ENCODE results near the gene PRRG2. TPM values are rescaled to one million over a fixed set of nuclear protein-coding genes. Genes with fewer than 3 reads are reported as not detected.

PRRG2 gene
- total RNA-seq, 2 experiments from 2014 or later: 1.5 to 1.9 TPM

DNA sequence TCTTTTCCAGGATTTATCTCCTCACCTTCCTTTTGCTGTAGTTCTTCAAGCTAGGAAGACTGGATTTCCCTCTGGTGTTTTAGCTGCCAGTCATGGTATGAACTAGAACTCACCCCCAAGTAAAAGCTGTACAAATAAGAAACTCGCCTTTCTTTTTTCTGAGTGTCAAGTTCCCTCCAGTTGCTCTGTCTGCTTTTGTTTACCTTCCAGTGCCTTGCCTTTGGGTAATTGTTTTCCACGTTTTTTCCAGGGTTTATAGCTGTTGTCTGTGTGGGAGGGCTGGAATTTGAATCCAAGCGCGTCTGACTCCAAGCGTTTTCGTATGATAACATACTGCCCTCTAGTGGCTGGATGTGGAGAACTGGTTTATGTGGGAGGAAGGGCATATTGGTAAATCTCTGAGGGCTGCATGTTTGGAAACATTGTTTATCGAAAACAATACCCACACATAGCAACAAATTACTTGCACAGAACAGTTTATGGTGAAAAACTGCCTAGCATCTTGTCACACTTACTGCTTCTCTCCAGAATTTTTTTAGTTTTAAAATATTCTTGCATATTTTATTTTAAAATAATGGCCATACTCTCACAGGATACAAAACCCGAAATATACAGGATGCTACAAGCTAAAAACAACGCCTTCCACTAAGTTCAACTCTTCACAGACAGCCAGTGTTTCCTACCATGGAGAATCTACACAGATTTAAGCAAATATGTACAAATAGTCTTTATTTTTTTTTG lies 34.1 kb upstream of the PRRG2 start:
- H3K4me3 Mint-ChIP-seq: peak overlapping the region; percentile 28
- CTCF ChIA-PET: interaction anchor here (0.6 to 11.7 kb wide), 29 partner anchors 8 to 278 kb away, joined by 3 to 213 read pairs (median 5); partner anchors contain the start of genes ALDH16A1, FCGRT, NOSIP and PRRG2
- H3K27ac Mint-ChIP-seq: peak overlapping the region; percentile 65
- DNase-seq: peak; percentile 84
- POLR2A ChIA-PET: interaction anchor here (0.7 to 1.9 kb wide), 8 partner anchors 12 to 123 kb away, joined by 3 to 8 read pairs (median 4); no protein-coding TSS in a partner anchor
- no peaks in the 10 kb centered on the region for H3K9me3 Mint-ChIP-seq (ENCODE audit: insufficient read depth)
- peaks cover 10% of the 10 kb centered on the region for H3K36me3 Mint-ChIP-seq (ENCODE audit: low read depth)
- peaks cover 50% of the 10 kb centered on the region for H3K4me1 Mint-ChIP-seq (ENCODE audit: low read depth)
- H3K27me3 Mint-ChIP-seq (ENCODE audit: low read depth): peaks cover 4% of the 10 kb centered on the region
- ATAC-seq: peak; percentile 77

GRCh38 chr19:49549045-49549444 lies 32.1 kb upstream of the PRRG2 start:
- Mint-ChIP-seq H3K27ac (peak overlapping the region; percentile 79), H3K27me3 (ENCODE audit: low read depth) (peaks cover 4% of the 10 kb centered on the region), H3K4me3 (no peak overlapping the region), H3K4me1 (ENCODE audit: low read depth) (peaks cover 66% of the 10 kb centered on the region), H3K9me3 (ENCODE audit: insufficient read depth) (no peaks in the 10 kb centered on the region), H3K36me3 (ENCODE audit: low read depth) (peaks cover 21% of the 10 kb centered on the region)
- ChIA-PET CTCF (interaction anchor here (1.0 to 11.7 kb wide), 10 partner anchors 12 to 323 kb away, joined by 3 to 213 read pairs (median 8); no protein-coding TSS in a partner anchor), POLR2A (interaction anchor here (0.9 to 1.1 kb wide), 3 partner anchors 9 to 20 kb away, joined by 3 to 4 read pairs (median 4); no protein-coding TSS in a partner anchor)
- no peak for ATAC-seq
- no peak for DNase-seq

DNA sequence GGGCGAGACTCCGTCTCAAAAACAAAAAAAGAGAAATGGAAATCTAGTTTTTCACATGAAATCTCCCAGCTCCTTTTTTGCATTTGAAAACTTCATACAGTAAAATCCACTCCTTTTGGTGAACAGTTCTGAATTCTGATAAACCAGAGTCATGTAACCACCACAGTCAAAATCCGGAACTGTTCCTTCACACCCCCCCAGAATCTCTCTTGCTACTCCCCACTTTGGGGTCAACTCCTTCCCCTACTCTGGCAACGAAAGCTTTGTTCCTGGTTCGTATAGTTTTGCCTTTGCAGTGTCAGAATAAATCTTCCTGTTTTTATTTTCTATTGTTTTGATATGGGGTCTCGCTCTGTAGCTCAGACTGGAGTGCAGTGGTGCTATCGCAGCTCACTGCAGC lies 29.6 kb upstream of the PRRG2 start:
- H3K4me3 Mint-ChIP-seq: no peak overlapping the region

GRCh38 chr19:49552749-49553148 lies 28.4 kb upstream of the PRRG2 start:
- DNase-seq (peak; percentile 57), ATAC-seq (peak; percentile 41)
- Mint-ChIP-seq H3K27me3 (ENCODE audit: low read depth) (no peaks in the 10 kb centered on the region), H3K9me3 (ENCODE audit: insufficient read depth) (no peaks in the 10 kb centered on the region), H3K4me1 (ENCODE audit: low read depth) (peaks cover 80% of the 10 kb centered on the region), H3K4me3 (peak overlapping the region; percentile 70), H3K27ac (peak overlapping the region; percentile 99), H3K36me3 (ENCODE audit: low read depth) (peaks cover 52% of the 10 kb centered on the region)
- ChIA-PET CTCF (interaction anchor here (1.1 to 11.7 kb wide), 9 partner anchors 8 to 80 kb away, joined by 3 to 213 read pairs (median 7); partner anchors contain the start of gene RCN3), POLR2A (interaction anchor here (0.7 to 2.5 kb wide), 4 partner anchors 16 to 53 kb away, joined by 3 to 8 read pairs (median 4); no protein-coding TSS in a partner anchor)

More for the DNA sequence above, 29.6 kb upstream of the PRRG2 start:
- ATAC-seq: no peak
- H3K9me3 Mint-ChIP-seq (ENCODE audit: insufficient read depth): no peaks in the 10 kb centered on the region
- H3K27ac Mint-ChIP-seq: peak overlapping the region; percentile 79
- ChIA-PET CTCF (interaction anchor here (1.1 to 11.7 kb wide), 10 partner anchors 9 to 49 kb away, joined by 4 to 213 read pairs (median 6); no protein-coding TSS in a partner anchor), POLR2A (interaction anchor here (1.5 kb wide), 1 partner anchor 29 kb away, joined by 4 read pairs; the partner anchor contains the start of genes NOSIP and PRRG2)
- H3K27me3 Mint-ChIP-seq (ENCODE audit: low read depth): no peaks in the 10 kb centered on the region
- peaks cover 81% of the 10 kb centered on the region for H3K4me1 Mint-ChIP-seq (ENCODE audit: low read depth)
- DNase-seq: no peak
- peaks cover 43% of the 10 kb centered on the region for H3K36me3 Mint-ChIP-seq (ENCODE audit: low read depth)

DNA sequence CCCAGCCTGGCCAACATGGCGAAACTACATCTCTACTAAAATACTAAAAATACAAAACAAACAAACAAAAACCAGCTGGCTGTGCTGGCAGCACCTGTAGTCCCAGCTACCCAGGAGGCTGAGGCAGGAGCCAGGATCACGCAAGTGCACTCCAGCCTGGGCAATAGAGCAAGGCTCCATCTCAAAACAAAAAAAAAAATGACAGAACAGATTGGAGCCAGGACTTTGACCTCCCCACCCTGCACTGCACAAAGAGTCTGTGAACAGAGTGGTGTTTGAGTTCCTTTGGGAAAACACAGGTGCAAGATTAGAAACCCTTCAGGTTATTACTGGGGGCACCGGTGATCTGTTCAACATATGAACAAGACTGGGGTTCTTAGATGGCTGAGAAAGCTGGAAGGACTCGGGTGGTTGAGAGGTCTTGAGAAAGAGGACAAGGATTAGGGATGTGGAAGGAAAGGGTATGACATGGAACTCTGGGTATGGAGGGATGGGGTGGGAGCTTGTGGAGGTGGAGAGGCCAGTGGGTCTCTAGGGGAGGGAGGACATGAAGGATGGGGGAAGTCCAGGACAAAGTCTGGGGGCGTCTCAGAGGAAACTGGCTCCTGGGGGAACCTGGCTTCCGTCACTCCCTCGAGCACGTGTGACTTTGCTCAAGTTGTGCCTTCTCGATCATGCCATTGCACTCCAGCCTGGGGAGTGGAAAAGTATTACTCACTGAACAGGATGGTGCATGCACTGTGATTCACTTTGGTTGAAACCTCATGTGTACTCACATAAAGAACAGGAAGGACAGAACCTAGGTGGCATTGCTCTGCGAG lies 27.5 kb upstream of the PRRG2 start:
- H3K4me3 Mint-ChIP-seq: peak overlapping the region; percentile 17
- H3K36me3 Mint-ChIP-seq (ENCODE audit: low read depth): peaks cover 56% of the 10 kb centered on the region
- H3K27ac Mint-ChIP-seq: peak overlapping the region; percentile 92
- peak; percentile 59 for DNase-seq
- ChIA-PET POLR2A (interaction anchor here (0.7 to 2.5 kb wide), 6 partner anchors 9 to 78 kb away, joined by 3 to 8 read pairs (median 3); no protein-coding TSS in a partner anchor), CTCF (interaction anchor here (1.2 to 11.7 kb wide), 5 partner anchors 7 to 26 kb away, joined by 3 to 213 read pairs (median 8); partner anchors contain the start of gene RCN3)
- H3K4me1 Mint-ChIP-seq (ENCODE audit: low read depth): peaks cover 77% of the 10 kb centered on the region
- H3K9me3 Mint-ChIP-seq (ENCODE audit: insufficient read depth): no peaks in the 10 kb centered on the region
- peak; percentile 28 for ATAC-seq
- H3K27me3 Mint-ChIP-seq (ENCODE audit: low read depth): no peaks in the 10 kb centered on the region

- peak; percentile 77 for DNase-seq
- Mint-ChIP-seq H3K27me3 (ENCODE audit: low read depth) (no peaks in the 10 kb centered on the region), H3K27ac (peak overlapping the region; percentile 92), H3K4me1 (ENCODE audit: low read depth) (peaks cover 77% of the 10 kb centered on the region), H3K9me3 (ENCODE audit: insufficient read depth) (no peaks in the 10 kb centered on the region), H3K4me3 (peak overlapping the region; percentile 71), H3K36me3 (ENCODE audit: low read depth) (peaks cover 61% of the 10 kb centered on the region)
- ChIA-PET POLR2A (interaction anchor here (1.5 to 2.5 kb wide), 2 partner anchors 8 to 14 kb away, joined by 3 to 8 read pairs; no protein-coding TSS in a partner anchor), CTCF (interaction anchor here (0.7 to 11.7 kb wide), 4 partner anchors 8 to 18 kb away, joined by 3 to 213 read pairs (median 5); no protein-coding TSS in a partner anchor)
- ATAC-seq: peak; percentile 32
These were observed 26.4 kb upstream of the PRRG2 start for GRCh38 chr19:49554701-49555181.

- CTCF ChIA-PET: interaction anchor here (1.0 to 11.7 kb wide), 3 partner anchors 10 to 17 kb away, joined by 3 to 213 read pairs (median 5); no protein-coding TSS in a partner anchor
- peak; percentile 87 for DNase-seq
- no peaks in the 10 kb centered on the region for H3K27me3 Mint-ChIP-seq (ENCODE audit: low read depth)
- H3K9me3 Mint-ChIP-seq (ENCODE audit: insufficient read depth): no peaks in the 10 kb centered on the region
- H3K4me1 Mint-ChIP-seq (ENCODE audit: low read depth): peaks cover 83% of the 10 kb centered on the region
- H3K36me3 Mint-ChIP-seq (ENCODE audit: low read depth): peaks cover 71% of the 10 kb centered on the region
- POLR2A ChIA-PET: no interaction called here
- ATAC-seq: no peak
- peak overlapping the region; percentile 92 for H3K27ac Mint-ChIP-seq
- peak overlapping the region; percentile 71 for H3K4me3 Mint-ChIP-seq
These were observed 25.3 kb upstream of the PRRG2 start for GRCh38 chr19:49555600-49556411.

DNA sequence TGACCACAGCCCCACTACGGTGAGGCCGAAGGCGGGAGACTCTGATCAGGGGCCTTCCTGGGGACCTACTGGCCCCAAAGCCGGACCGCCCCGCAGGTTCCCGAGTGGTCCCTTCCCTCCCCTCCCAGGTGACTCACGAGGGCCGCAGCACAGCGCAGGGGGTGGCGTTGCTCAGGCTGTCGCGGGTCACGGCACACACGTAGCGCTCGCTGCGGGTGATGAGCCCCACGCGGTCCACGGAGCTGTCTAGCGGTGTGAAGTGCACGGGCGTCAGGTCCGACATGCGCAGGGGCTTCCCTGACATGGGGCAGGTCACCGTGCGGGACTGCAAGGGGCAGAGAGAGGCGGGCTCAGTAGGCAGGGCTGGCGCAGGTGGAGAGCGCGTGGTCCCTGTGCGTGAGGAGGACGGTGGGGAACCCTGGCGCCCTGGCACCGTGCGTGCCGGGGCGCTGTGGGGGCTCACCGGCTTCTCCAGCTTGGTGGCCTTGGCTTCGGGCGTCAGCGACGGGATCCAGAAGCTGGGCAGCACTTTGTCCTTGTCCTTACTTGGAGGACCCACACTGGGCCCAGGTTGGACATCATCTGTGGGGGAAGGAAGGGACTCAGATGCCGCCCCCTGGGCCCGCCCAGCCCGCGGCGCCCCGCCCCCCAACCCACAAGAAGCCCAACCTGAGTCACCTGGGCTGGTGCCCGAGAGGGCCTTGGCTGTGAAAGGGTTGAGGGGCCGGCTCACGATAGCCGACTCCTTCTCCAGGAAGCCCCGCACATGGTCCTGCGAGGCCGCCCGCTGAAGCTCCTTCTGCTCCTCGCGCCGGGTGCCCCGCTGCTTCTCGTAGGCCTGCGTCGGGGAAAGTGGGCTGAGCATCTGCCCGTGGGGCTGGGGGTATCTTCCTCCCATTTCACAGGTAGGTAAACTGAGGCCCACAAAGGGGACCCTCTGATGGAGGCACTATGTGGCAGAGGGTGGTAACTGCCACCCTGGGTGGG lies 24.4 kb upstream of the PRRG2 start:
- Mint-ChIP-seq H3K4me3 (peak overlapping the region; percentile 56), H3K4me1 (ENCODE audit: low read depth) (peaks cover 87% of the 10 kb centered on the region), H3K27ac (peak overlapping the region; percentile 68), H3K9me3 (ENCODE audit: insufficient read depth) (no peaks in the 10 kb centered on the region), H3K27me3 (ENCODE audit: low read depth) (no peaks in the 10 kb centered on the region), H3K36me3 (ENCODE audit: low read depth) (peaks cover 76% of the 10 kb centered on the region)
- DNase-seq (peak; percentile 55), ATAC-seq (no peak)
- ChIA-PET POLR2A (interaction anchor here (0.5 kb wide), 1 partner anchor 239 kb away, joined by 3 read pairs; no protein-coding TSS in a partner anchor), CTCF (interaction anchor here (1.4 to 11.7 kb wide), 3 partner anchors 9 to 16 kb away, joined by 5 to 213 read pairs (median 100); no protein-coding TSS in a partner anchor)

- H3K27me3 Mint-ChIP-seq (ENCODE audit: low read depth): no peaks in the 10 kb centered on the region
- H3K9me3 Mint-ChIP-seq (ENCODE audit: insufficient read depth): no peaks in the 10 kb centered on the region
- H3K27ac Mint-ChIP-seq: peak overlapping the region; percentile 67
- H3K36me3 Mint-ChIP-seq (ENCODE audit: low read depth): peaks cover 74% of the 10 kb centered on the region
- ATAC-seq (no peak), DNase-seq (no peak)
- H3K4me3 Mint-ChIP-seq: peak overlapping the region; percentile 56
- ChIA-PET POLR2A (interaction anchor here (0.5 to 1.6 kb wide), 4 partner anchors 9 to 238 kb away, joined by 3 to 6 read pairs (median 4); partner anchors contain the start of genes NOSIP and RPS11), CTCF (interaction anchor here (1.1 to 7.0 kb wide), 4 partner anchors 8 to 51 kb away, joined by 3 to 100 read pairs (median 44); no protein-coding TSS in a partner anchor)
- peaks cover 88% of the 10 kb centered on the region for H3K4me1 Mint-ChIP-seq (ENCODE audit: low read depth)
These were observed 23.3 kb upstream of the PRRG2 start for GRCh38 chr19:49557641-49558325.
